IPS-NIHi7 (cell line): ENCODE results near the gene AADACL3.
A peak's percentile ranks its signal among the peaks of the same experiment; 100 is the strongest.
"Not testable (repeated sequence)": the region's sequence is repeated elsewhere in the genome, so short reads cannot be mapped to it uniquely, and the experiment has no call there.

Source experiments
- DNase-seq: peaks from one replicate; pipeline ENCODE4 v3.0.0; 2012; ENCODE audit warnings: mixed read lengths; ENCODE audit errors: extremely low spot score

The AADACL3 gene

GRCh38 chr1:12714710-12715475 lies 1.0 kb upstream of the AADACL3 start:
- no peak for DNase-seq

- no peak for DNase-seq
These were observed 1.5 kb downstream of the AADACL3 start for GRCh38 chr1:12717301-12717838.

- DNase-seq, result no peak
These were observed 6.7 kb downstream of the AADACL3 start for GRCh38 chr1:12722626-12723025.

GRCh38 chr1:12728391-12728790 lies 12.5 kb downstream of the AADACL3 start:
- DNase-seq, result no peak

GRCh38 chr1:12730156-12730555 lies 14.2 kb downstream of the AADACL3 start:
- DNase-seq, result no peak

GRCh38 chr1:12731084-12731483 lies 15.2 kb downstream of the AADACL3 start:
- not testable (repeated sequence) for DNase-seq

GRCh38 chr1:12734651-12735050 lies 18.7 kb downstream of the AADACL3 start:
- no peak for DNase-seq

GRCh38 chr1:12738934-12739333 lies 23.0 kb downstream of the AADACL3 start:
- no peak for DNase-seq

- DNase-seq, result no peak
These were observed 23.7 kb downstream of the AADACL3 start for GRCh38 chr1:12739613-12740012.

- DNase-seq, result no peak
These were observed 26.0 kb downstream of the AADACL3 start for GRCh38 chr1:12741946-12742345.

- no peak for DNase-seq
These were observed 29.4 kb downstream of the AADACL3 start for GRCh38 chr1:12745126-12745991.

GRCh38 chr1:12745992-12746323 lies 30.0 kb downstream of the AADACL3 start, which contains the start of gene CFAP107:
Gene CFAP107, plus strand, starts transcription at chr1:12746200. Its CDS starts 231 bp downstream, at chr1:12746431.
- DNase-seq, result no peak

GRCh38 chr1:12748778-12749355 lies 33.0 kb downstream of the AADACL3 start:
- DNase-seq, result no peak

- DNase-seq, result no peak
These were observed 38.8 kb downstream of the AADACL3 start for GRCh38 chr1:12754738-12755137.

- no peak for DNase-seq
These were observed 40.4 kb downstream of the AADACL3 start for GRCh38 chr1:12756273-12756672.

GRCh38 chr1:12756768-12757413 lies 41.0 kb downstream of the AADACL3 start:
- no peak for DNase-seq

GRCh38 chr1:12757836-12758235 lies 41.9 kb downstream of the AADACL3 start:
- no peak for DNase-seq

- peak; percentile 79 for DNase-seq
These were observed 44.4 kb downstream of the AADACL3 start for GRCh38 chr1:12760256-12760795.

GRCh38 chr1:12761781-12762180 lies 45.9 kb downstream of the AADACL3 start:
- no peak for DNase-seq

- no peak for DNase-seq
These were observed 46.9 kb downstream of the AADACL3 start for GRCh38 chr1:12762766-12763165.

- DNase-seq, result no peak
These were observed 47.6 kb downstream of the AADACL3 start for GRCh38 chr1:12763479-12763878.
